ENCODE results near the gene VAPA.

The VAPA gene

GRCh38 chr18:9944805-9945204 is 31.0 kb downstream of the VAPA start:
- DNase-seq: no peak

GRCh38 chr18:9946831-9947230 is 33.0 kb downstream of the VAPA start:
- DNase-seq: no peak

GRCh38 chr18:9947248-9947647 is 33.4 kb downstream of the VAPA start:
- DNase-seq: no peak

GRCh38 chr18:9949315-9949714 is 35.5 kb downstream of the VAPA start:
- no peak for DNase-seq

- no peak for DNase-seq
Observed at GRCh38 chr18:9949861-9950260, 36.0 kb downstream of the VAPA start.

GRCh38 chr18:9950289-9951016 is 36.6 kb downstream of the VAPA start:
- DNase-seq: no peak

- no peak for DNase-seq
Observed at GRCh38 chr18:9951022-9951859, 37.4 kb downstream of the VAPA start.

GRCh38 chr18:9952633-9953416 is 39.0 kb downstream of the VAPA start:
- DNase-seq: no peak

GRCh38 chr18:9958861-9959399 is 45.1 kb downstream of the VAPA start:
- no peak for DNase-seq

GRCh38 chr18:9959564-9959963 is 45.7 kb downstream of the VAPA start:
- DNase-seq: no peak

- no peak for DNase-seq
Observed at GRCh38 chr18:9960258-9960904, 46.6 kb downstream of the VAPA start.

- DNase-seq: no peak
Observed at GRCh38 chr18:9961041-9961440, 47.2 kb downstream of the VAPA start.

GRCh38 chr18:9965711-9966624 is 52.2 kb downstream of the VAPA start:
- no peak for DNase-seq

GRCh38 chr18:9968081-9968848 is 54.4 kb downstream of the VAPA start:
- DNase-seq: no peak

GRCh38 chr18:9969247-9969646 is 55.4 kb downstream of the VAPA start:
- no peak for DNase-seq

- no peak for DNase-seq
Observed at GRCh38 chr18:9971313-9971920, 57.6 kb downstream of the VAPA start.

GRCh38 chr18:9973470-9973869 is 59.7 kb downstream of the VAPA start:
- no peak for DNase-seq

GRCh38 chr18:9974279-9974915 is 60.6 kb downstream of the VAPA start:
- no peak for DNase-seq

GRCh38 chr18:9975658-9976057 is 61.8 kb downstream of the VAPA start:
- no peak for DNase-seq

GRCh38 chr18:9982711-9983110 is 68.9 kb downstream of the VAPA start:
- DNase-seq: no peak

Data from cerebellar nuclear complex (tissue), 1 donor.